Cerebellar cortex (tissue), 1 donor: ENCODE results near the gene ARHGAP44.

Experiments used
- DNase-seq: peaks from one replicate; pipeline ENCODE4 v3.0.0-alpha.2; 2015; ENCODE audit warnings: low spot score

The ARHGAP44 gene

DNA sequence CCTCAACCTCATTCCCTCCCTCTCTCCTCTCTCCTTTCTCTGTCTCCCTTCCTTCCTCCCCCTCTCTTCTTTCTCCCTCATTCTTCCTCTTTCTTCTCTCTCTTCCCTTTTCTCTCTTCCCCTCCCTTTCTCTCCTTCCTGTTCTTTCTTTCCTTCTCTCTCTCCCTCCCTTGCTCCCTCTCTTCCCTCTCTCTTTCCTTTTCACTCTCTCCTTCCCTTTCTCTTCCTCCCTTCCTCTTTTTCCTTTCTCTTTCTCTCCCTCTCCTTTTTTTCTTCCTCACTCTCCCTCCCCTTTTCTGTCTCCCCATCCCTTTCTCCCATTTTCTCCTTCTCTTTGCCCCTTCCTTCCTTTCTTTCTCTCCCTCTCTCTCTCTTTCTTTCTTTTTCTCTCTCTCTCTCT lies 236.4 kb downstream of the ARHGAP44 start:
- DNase-seq = no peak

GRCh38 chr17:13027246-13027645 lies 237.9 kb downstream of the ARHGAP44 start:
- no peak for DNase-seq

DNA sequence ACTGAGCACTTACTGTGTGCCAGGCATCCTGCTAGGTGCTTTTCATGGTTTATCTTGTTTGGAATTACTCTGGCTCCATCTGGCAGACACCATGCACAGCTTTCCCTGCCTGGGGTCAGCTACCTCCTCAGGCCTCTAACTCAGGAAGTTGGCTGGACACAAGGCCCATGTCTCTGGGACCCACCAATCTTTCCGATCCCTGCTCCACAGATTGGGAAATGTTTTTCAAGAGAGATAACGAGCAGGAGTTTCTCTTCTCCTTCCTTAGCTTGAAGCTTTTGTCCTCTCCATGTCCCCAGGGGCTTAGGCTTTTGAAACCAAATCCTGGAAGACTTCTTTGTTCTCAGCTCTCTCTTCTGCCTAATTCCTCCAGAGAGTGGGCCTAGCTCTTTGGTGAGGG lies 240.0 kb downstream of the ARHGAP44 start:
- DNase-seq = no peak

DNA sequence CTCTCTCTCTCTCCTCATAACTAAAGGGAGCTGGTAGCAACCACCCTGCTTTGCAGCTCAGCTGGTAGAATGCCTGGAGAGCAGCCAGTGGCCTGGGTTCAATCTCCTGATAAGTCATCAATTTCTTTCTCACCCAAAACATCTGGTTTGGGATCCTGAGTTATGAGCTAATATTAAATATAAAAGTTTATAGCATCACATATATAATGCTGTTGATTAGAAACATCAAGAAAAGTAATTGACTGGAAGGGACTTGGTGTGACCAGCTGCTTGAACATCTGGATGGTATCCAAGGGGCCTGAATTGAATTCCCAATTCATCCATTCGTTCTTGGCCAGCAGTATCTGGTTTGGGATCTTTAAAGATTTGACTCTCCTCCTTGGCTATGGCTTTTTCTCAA lies 240.8 kb downstream of the ARHGAP44 start:
- no peak for DNase-seq

GRCh38 chr17:13030459-13031300 lies 241.4 kb downstream of the ARHGAP44 start:
- DNase-seq = peak; percentile 84

DNA sequence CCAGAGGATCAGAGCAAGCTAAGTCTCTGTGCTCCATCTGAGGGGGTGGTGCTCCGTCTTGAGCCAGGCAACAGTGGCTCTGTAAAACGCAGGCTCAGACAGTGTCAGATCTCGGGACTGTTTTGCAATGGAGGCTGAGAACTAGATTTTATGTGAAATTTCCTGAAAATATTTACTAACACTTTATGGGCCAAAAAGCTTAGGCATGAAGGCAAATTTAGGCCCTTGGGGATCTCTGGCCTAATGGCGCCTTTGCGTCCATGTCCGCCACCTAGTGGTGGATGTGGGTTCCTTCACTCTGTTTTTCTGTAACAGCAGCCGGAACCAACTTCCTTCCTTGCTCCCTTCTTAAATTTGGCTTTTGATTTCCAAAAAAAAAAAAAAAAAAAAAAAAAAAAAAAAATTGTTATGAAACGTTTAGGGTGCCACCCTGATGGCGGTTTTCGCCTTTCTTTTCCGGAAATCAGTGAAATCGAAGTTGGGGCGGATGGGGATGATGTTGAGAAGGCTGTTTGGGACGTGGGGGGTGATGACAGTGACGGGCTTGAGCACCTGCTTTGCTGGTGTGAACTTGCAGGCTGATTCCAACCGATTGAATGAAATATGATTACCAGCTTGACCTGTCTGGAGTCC lies 242.5 kb downstream of the ARHGAP44 start:
- peak; percentile 29 for DNase-seq

GRCh38 chr17:13035420-13035819 lies 246.1 kb downstream of the ARHGAP44 start:
- no peak for DNase-seq

DNA sequence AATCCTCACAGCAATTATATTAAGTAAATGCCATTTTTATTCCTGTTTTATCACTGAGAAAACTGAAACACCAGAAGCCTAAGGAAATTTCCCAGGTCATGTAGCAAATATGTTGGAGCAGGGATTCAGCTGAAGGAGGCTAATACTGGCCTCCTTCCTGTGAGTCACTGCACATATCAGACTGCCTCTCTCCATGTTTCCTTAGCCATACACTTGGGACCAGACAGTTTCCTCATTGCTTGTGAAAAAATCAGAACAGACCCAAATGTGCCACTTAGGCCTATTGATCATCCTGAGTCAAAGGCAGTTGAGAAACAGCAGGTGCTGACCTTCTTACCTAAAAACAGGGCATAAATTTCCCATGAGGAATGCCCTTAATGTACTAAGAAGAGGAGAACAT lies 247.5 kb downstream of the ARHGAP44 start:
- no peak for DNase-seq

DNA sequence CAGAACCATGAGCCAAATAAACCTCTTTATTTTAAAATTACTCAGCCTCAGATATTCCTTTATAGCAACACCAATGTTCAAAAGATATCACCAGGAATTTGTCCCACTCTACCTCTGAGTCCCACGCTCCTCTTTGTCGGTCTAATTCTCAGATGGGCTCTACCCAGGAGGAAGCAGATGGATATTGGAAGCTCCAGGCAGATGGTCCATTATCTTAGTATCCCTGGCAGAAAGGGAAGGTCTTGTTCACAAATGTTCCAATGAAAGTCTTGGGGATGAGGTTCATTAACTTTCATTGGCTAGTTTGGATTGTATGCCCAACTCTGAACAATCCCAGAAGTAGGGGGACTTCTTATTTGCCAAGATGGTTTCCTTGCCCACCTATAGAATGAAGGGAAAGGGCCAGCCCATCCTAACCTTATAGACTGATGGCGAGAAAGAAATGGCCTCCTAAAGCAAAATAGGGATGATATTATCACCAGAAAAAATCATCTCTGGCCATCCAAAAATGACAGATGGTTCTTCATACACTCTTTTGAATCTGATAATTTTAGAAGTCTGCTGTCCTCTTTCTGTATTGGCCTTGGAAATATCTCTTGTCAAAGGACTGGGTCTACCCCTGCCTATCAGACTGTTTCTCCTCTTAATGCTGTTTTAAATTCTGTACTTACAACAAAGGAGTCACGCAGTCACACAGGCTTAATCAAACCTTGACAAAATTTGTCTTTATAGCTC lies 249.8 kb downstream of the ARHGAP44 start:
- DNase-seq = peak; percentile 84
